K562 (cell line): ENCODE results near the gene COL23A1. TPM values are rescaled to one million over a fixed set of nuclear protein-coding genes. Genes with fewer than 3 reads are reported as not detected.

Source experiments
- ATF7 ChIP-seq: fragments of 450-650 bp; IDR thresholded peaks from 2 replicates; pipeline ENCODE4 v1.7.1; 2014; ENCODE audit warnings: mild to moderate bottlenecking, moderate library complexity
- BHLHE40 ChIP-seq: IDR thresholded peaks from 2 replicates; pipeline ENCODE4 v1.6.1; 2011; ENCODE audit warnings: low read length, improper control_type of control experiment
- CHD2 ChIP-seq: IDR thresholded peaks from 2 replicates; pipeline ENCODE4 v1.6.1; 2011; ENCODE audit warnings: low read depth, low read length
- GABPB2 ChIP-seq: fragments of 250-450 bp; sonication (Bioruptor Pico); conservative IDR thresholded peaks from 2 replicates; pipeline ENCODE4 v1.5.1; 2021; ENCODE audit warnings: mild to moderate bottlenecking
- GATAD2A ChIP-seq: fragments of 450-650 bp; IDR thresholded peaks from 2 replicates; pipeline ENCODE4 v1.6.1; 2017
- GTF2E2 ChIP-seq: fragments of 200-800 bp; sonication (Bioruptor generic); IDR thresholded peaks from 2 replicates; pipeline ENCODE4 v1.6.1; 2016; ENCODE audit warnings: missing genetic modification characterization, missing compliant biosample characterization
- JUND ChIP-seq, 2 experiments: IDR thresholded peaks; 2 replicates in 1 of 2; 3 replicates in 1 of 2; pipeline ENCODE4 v1.6.1; 2011; ENCODE audit warnings: borderline replicate concordance in 2 of 2, low read depth in 2 of 2, low read length in 2 of 2, improper control_type of control experiment in 1 of 2, missing biosample characterization in 1 of 2, missing genetic modification characterization in 1 of 2, missing genetic modification reagents in 1 of 2
- KAT8 ChIP-seq: fragments of 450-650 bp; IDR thresholded peaks from 2 replicates; pipeline ENCODE4 v1.6.1; 2016; ENCODE audit warnings: low read depth, mild to moderate bottlenecking
- KHSRP ChIP-seq: fragments of 450-650 bp; IDR thresholded peaks from 2 replicates; pipeline ENCODE4 v1.6.1; 2017
- MEIS2 ChIP-seq: fragments of 450-650 bp; IDR thresholded peaks from 2 replicates; pipeline ENCODE4 v1.6.1; 2014; ENCODE audit warnings: mild to moderate bottlenecking; ENCODE audit not compliant: partially characterized antibody
- MTA1 ChIP-seq: fragments of 450-650 bp; IDR thresholded peaks from 2 replicates; pipeline ENCODE4 v1.6.1; 2017; ENCODE audit warnings: borderline replicate concordance
- PHF8 ChIP-seq: fragments of 200-600 bp; sonication (generic); IDR thresholded peaks from 2 replicates; pipeline ENCODE4 v1.6.1; 2012; ENCODE audit warnings: mixed run types, mild to moderate bottlenecking, inconsistent platforms, low read length, moderate library complexity, borderline replicate concordance
- POLR2A ChIP-seq: fragments of 450-650 bp; conservative IDR thresholded peaks from 2 replicates; pipeline ENCODE4 v1.6.1; 2016
- RAD51 ChIP-seq: fragments of 450-650 bp; IDR thresholded peaks from 2 replicates; pipeline ENCODE4 v1.7.1; 2016; ENCODE audit warnings: low read depth, mild to moderate bottlenecking, borderline replicate concordance
- RBFOX2 ChIP-seq: fragments of 200-400 bp; formaldehyde crosslinking; IDR thresholded peaks from 2 replicates; pipeline ENCODE4 v1.6.1; 2017; ENCODE audit warnings: low read depth, mild to moderate bottlenecking, low read length, moderate library complexity
- RFX5 ChIP-seq: IDR thresholded peaks from 2 replicates; pipeline ENCODE4 v1.6.1; 2011; ENCODE audit warnings: low read depth, mild to moderate bottlenecking, improper control_type of control experiment, low read length
- SMAD4 ChIP-seq: fragments of 250-450 bp; sonication (Bioruptor Pico); conservative IDR thresholded peaks from 2 replicates; pipeline ENCODE4 v1.8.0; 2021; ENCODE audit warnings: inconsistent platforms, mild to moderate bottlenecking, moderate library complexity
- TARDBP ChIP-seq: fragments of 450-650 bp; IDR thresholded peaks from 2 replicates; pipeline ENCODE4 v1.6.1; 2016
- TEAD2 ChIP-seq: fragments of 450-650 bp; IDR thresholded peaks from 2 replicates; pipeline ENCODE4 v1.6.1; 2016; ENCODE audit warnings: missing genetic modification characterization, control low read depth, missing compliant biosample characterization
- ZFP36 ChIP-seq: fragments of 150-350 bp; IDR thresholded peaks from 2 replicates; pipeline ENCODE4 v1.6.1; 2018; ENCODE audit warnings: low read length, low read depth; ENCODE audit not compliant: partially characterized antibody
- ZFX ChIP-seq: sonication (generic); formaldehyde crosslinking; IDR thresholded peaks from 2 replicates; pipeline ENCODE4 v1.8.0; 2022; ENCODE audit warnings: mild to moderate bottlenecking, missing genetic modification reagents, moderate library complexity
- ZKSCAN8 ChIP-seq: fragments of 200-800 bp; sonication (Bioruptor generic); IDR thresholded peaks from 2 replicates; pipeline ENCODE4 v1.6.1; 2016; ENCODE audit warnings: missing genetic modification characterization, missing compliant biosample characterization
- ZNF699 ChIP-seq: fragments of 250-450 bp; sonication (Bioruptor Pico); IDR thresholded peaks from 2 replicates; pipeline ENCODE4 v1.8.0; 2021; ENCODE audit warnings: mild to moderate bottlenecking, moderate library complexity; ENCODE audit not compliant: insufficient replicate concordance
- polyA plus RNA-seq, 8 experiments: library from polyadenylated mRNA; depleted of rRNA in 4 of 8; stranded (reverse) in 5 of 8; unstranded in 3 of 8; fragments of >200 nt; fragmentation: Nextera tagmentation in 2 of 8; fragmentation: Illumina TruSeq in 1 of 8; extraction: Ambion mirVana in 2 of 8; extraction: Trizol in 1 of 8; gene quantifications; 2 replicates each; pipeline versions ENCODE4 v1.2.1 to v1.2.3, GENCODE V29; 2011 to 2014; ENCODE audit warnings: inconsistent platforms in 1 of 8, missing spikeins in 1 of 8
- total RNA-seq, 7 experiments: library from RNA; depleted of rRNA in 6 of 7; stranded (reverse); fragments of >200 nt in 6 of 7; fragmentation: Illumina TruSeq in 2 of 7; extraction: Trizol in 2 of 7; gene quantifications; 2 replicates each; pipeline versions ENCODE4 v1.2.1 to v1.2.3, GENCODE V29; 2011 to 2021; ENCODE audit warnings: low replicate concordance in 1 of 7
- TF ChIP-seq, protein P1 (sequence below): fragments of 200-800 bp; sonication (Bioruptor generic); IDR thresholded peaks from 2 replicates; pipeline ENCODE4 v1.6.1; 2017; ENCODE audit warnings: missing genetic modification characterization, missing compliant biosample characterization
- TF ChIP-seq, protein P2 (sequence below): fragments of 450-650 bp; IDR thresholded peaks from 2 replicates; pipeline ENCODE4 v1.6.1; 2014; ENCODE audit warnings: low read depth, mild to moderate bottlenecking, moderate library complexity, borderline replicate concordance
- TF ChIP-seq, protein P3 (sequence below): sonication (generic); formaldehyde crosslinking; IDR thresholded peaks from 2 replicates; pipeline ENCODE4 v1.8.1; 2023; ENCODE audit warnings: mild to moderate bottlenecking, missing genetic modification reagents

Gene COL23A1
- total and polyA plus RNA-seq, 9 of the 15 experiments (the other 6 are each of a cell fraction or from before 2014, with no cell fraction given) = 0.09 TPM; not detected in 8

DNA sequence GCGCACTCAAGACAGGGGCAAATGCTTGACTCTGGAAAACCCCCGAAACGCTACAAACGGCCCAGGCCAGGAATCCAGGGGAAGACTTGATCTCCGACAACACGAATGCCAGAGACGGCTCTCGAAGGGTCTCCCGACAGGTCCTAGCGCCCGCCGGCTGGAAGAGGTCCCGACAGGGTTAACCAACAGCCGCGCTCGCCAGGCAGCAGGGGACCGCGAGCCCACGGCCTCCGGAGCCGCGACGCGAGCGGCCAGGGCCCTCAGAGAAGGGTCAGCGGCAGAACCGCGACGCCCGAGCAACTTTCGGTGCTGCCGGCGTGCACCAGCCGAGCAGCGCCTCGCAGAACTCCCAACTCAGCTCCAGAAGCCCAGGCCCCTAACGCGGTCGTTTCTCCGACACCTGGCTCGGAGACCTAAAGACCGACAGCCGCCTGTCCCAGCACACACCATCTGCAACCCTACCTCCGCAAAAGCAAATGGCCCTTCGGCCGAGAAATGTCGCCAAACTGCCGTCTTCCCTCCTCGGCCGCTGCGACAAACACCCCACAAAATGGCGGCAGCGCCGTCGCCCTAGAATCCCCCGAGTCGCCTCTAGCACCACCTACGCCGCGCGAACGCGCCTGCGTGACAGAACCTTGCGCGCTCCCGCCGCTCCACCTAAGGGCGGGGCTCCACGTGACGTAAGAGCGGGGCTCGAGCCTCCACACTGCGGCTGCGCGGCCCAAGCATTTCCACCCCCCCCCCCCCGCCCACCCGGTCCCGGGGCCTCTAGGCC is 36.5 kb upstream of the COL23A1 start, which contains the start of gene CLK4 (continued):
- TF ChIP-seq BHLHE40 (peak; percentile 43; the same call in 1 of the 2 replicates), RBFOX2 (peak; percentile 93), TEAD2 (tag) (no peak), ATF7 (peak; percentile 68), CHD2 (no peak), KAT8 (peak; percentile 88; the same call in 1 of the 2 replicates), JUND (IDR thresholded peaks at IDR 0.05; ENCODE audit: borderline replicate concordance, low read depth, low read length) (peak; percentile 50; the same call in 1 of the 2 replicates), JUND (tag; IDR thresholded peaks at IDR 0.05; ENCODE audit: borderline replicate concordance, low read depth, low read length) (no peak; the same call in 2 of the 3 replicates), RFX5 (no peak), GATAD2A (peak; percentile 56; the same call in 1 of the 2 replicates), MEIS2 (peak; percentile 37), POLR2A (peak; percentile 95), ZFX (CRISPR knock-in tag) (peak; percentile 97), ZFP36 (no peak), TARDBP (no peak), GTF2E2 (0 out of 2 replicates have a peak, but pooled peaks have one; percentile 21), ZNF699 (CRISPR knock-in tag) (no peak), KHSRP (no peak), ZKSCAN8 (CRISPR knock-in tag) (no peak), RAD51 (peak; percentile 58; the same call in 1 of the 2 replicates), SMAD4 (CRISPR knock-in tag) (peak; percentile 68; the same call in 1 of the 2 replicates), MTA1 (peak; percentile 64; the same call in 1 of the 2 replicates), PHF8 (peak; percentile 98), GABPB2 (no peak)
- TF ChIP-seq, protein P1, sequence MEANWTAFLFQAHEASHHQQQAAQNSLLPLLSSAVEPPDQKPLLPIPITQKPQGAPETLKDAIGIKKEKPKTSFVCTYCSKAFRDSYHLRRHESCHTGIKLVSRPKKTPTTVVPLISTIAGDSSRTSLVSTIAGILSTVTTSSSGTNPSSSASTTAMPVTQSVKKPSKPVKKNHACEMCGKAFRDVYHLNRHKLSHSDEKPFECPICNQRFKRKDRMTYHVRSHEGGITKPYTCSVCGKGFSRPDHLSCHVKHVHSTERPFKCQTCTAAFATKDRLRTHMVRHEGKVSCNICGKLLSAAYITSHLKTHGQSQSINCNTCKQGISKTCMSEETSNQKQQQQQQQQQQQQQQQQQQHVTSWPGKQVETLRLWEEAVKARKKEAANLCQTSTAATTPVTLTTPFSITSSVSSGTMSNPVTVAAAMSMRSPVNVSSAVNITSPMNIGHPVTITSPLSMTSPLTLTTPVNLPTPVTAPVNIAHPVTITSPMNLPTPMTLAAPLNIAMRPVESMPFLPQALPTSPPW (CRISPR knock-in tag) = peak; percentile 99
- TF ChIP-seq, protein P2, sequence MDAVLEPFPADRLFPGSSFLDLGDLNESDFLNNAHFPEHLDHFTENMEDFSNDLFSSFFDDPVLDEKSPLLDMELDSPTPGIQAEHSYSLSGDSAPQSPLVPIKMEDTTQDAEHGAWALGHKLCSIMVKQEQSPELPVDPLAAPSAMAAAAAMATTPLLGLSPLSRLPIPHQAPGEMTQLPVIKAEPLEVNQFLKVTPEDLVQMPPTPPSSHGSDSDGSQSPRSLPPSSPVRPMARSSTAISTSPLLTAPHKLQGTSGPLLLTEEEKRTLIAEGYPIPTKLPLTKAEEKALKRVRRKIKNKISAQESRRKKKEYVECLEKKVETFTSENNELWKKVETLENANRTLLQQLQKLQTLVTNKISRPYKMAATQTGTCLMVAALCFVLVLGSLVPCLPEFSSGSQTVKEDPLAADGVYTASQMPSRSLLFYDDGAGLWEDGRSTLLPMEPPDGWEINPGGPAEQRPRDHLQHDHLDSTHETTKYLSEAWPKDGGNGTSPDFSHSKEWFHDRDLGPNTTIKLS = peak; percentile 54; the same call in 1 of the 2 replicates
- TF ChIP-seq, protein P3, sequence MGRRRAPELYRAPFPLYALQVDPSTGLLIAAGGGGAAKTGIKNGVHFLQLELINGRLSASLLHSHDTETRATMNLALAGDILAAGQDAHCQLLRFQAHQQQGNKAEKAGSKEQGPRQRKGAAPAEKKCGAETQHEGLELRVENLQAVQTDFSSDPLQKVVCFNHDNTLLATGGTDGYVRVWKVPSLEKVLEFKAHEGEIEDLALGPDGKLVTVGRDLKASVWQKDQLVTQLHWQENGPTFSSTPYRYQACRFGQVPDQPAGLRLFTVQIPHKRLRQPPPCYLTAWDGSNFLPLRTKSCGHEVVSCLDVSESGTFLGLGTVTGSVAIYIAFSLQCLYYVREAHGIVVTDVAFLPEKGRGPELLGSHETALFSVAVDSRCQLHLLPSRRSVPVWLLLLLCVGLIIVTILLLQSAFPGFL (CRISPR knock-in tag) = no peak
